ENCODE measurements around the gene MISP3. TPM values are rescaled to one million over a fixed set of nuclear protein-coding genes. Genes with fewer than 3 reads are reported as not detected.

Gene MISP3
- total and polyA plus RNA-seq, 2 of the 8 experiments (the other 6 are each of a cell fraction or from before 2014, with no cell fraction given) = 0.74 to 1.4 TPM

- FAIRE-seq = no peak
- H3K36me3 ChIP-seq (ENCODE audit: control insufficient read depth in 2 of 4, insufficient read depth in 4 of 4, low read length in 3 of 4) = peaks cover 0 to 7% (median 4%) of the 10 kb centered on the region in 4 experiments; a peak in 3 of 8 replicates
- no peak overlapping the region for H2BK20ac ChIP-seq (ENCODE audit: low read length)
- no peak overlapping the region for H2AFZ ChIP-seq (ENCODE audit: low read length)
- H4K8ac ChIP-seq (ENCODE audit: extremely low read depth, insufficient read depth, low read length) = no peak overlapping the region; the same call in 1 of the 2 replicates
- H3K4me3 ChIP-seq (ENCODE audit: extremely low read depth in 1 of 4, insufficient read depth in 2 of 4, low read depth in 3 of 4, low read length in 4 of 4) = no peak overlapping the region
- H3K9me3 ChIP-seq (ENCODE audit: insufficient read depth in 2 of 2, low read depth in 1 of 2, low read length in 1 of 2) = peaks cover 8% of the 10 kb centered on the region in 2 experiments; a peak in 3 of 4 replicates
- H2BK120ac ChIP-seq (replicated peaks; ENCODE audit: low read depth, low read length) = no peak overlapping the region
- peaks cover 3 to 5% (median 4%) of the 10 kb centered on the region in 4 experiments for H3K4me1 ChIP-seq (replicated peaks in 1 of 4; ENCODE audit: control insufficient read depth in 3 of 4, insufficient read depth in 4 of 4, low read length in 3 of 4)
- peaks cover 0 to 6% (median 2%) of the 10 kb centered on the region in 4 experiments; a peak in 4 of 7 replicates for H3K27me3 ChIP-seq (replicated peaks in 1 of 4; ENCODE audit: control insufficient read depth in 3 of 4, extremely low read depth in 1 of 4, insufficient read depth in 3 of 4, low read length in 3 of 4)
- H3K23me2 ChIP-seq (ENCODE audit: low read depth, low read length) = peaks cover 11% of the 10 kb centered on the region
- H3K4ac ChIP-seq (replicated peaks; ENCODE audit: insufficient read length, low read depth, low read length) = no peak overlapping the region
- H3K9ac ChIP-seq (replicated peaks in 1 of 4; ENCODE audit: extremely low read depth in 1 of 4, low read depth in 3 of 4, low read length in 3 of 4) = no peak overlapping the region
- H3K14ac ChIP-seq (ENCODE audit: insufficient read length) = no peak overlapping the region
- DNase-seq (ENCODE audit: low read depth in 1 of 2, low spot score in 2 of 2) = no peak
- no peak overlapping the region for H3K18ac ChIP-seq (ENCODE audit: extremely low read depth, low read length)
- no peak overlapping the region for H3K27ac ChIP-seq (ENCODE audit: low read depth, low read length)
- H4K5ac ChIP-seq (ENCODE audit: insufficient read length, low read depth, low read length) = no peak overlapping the region
- no peak overlapping the region for H4K91ac ChIP-seq (replicated peaks; ENCODE audit: insufficient read length, low read length)
- no peaks in the 10 kb centered on the region for H3K79me1 ChIP-seq (ENCODE audit: low read depth, low read length)
- H2AK5ac ChIP-seq (ENCODE audit: low read depth, low read length) = no peak overlapping the region
- peaks cover 4 to 13% of the 10 kb centered on the region in 2 experiments for H4K20me1 ChIP-seq (replicated peaks in 1 of 2; ENCODE audit: control insufficient read depth in 1 of 2, insufficient read depth in 2 of 2, low read length in 2 of 2)
- no peak overlapping the region for H2BK12ac ChIP-seq (ENCODE audit: low read depth, low read length)
- 93% methylated on average over 9 of the region's 9 CpGs; no CpG with 5 or more reads in 1 of the 2 experiments for WGBS, 2 experiments (ENCODE audit: extremely low coverage in 1 of 2, insufficient coverage in 1 of 2, insufficient read length in 1 of 2, insufficient replicate concordance in 2 of 2, low coverage in 1 of 2, low lambda C conversion rate in 2 of 2, missing lambda C conversion rate in 1 of 2)
- no peak overlapping the region for H2BK5ac ChIP-seq (ENCODE audit: low read depth, low read length)
- ChIA-PET POLR2A (ENCODE audit: partially characterized antibody) (interaction anchor here (0.7 to 1.4 kb wide), 2 partner anchors 9 to 20 kb away, joined by 3 read pairs; no protein-coding TSS in a partner anchor), CTCF (ENCODE audit: partially characterized antibody) (interaction anchor here (2.2 to 7.6 kb wide), 2 partner anchors 9 to 19 kb away, joined by 6 to 105 read pairs; partner anchors contain the start of gene PRKACA)
- no peak overlapping the region for H3K56ac ChIP-seq (replicated peaks; ENCODE audit: insufficient read length, low read depth, low read length)
- H3K79me2 ChIP-seq (ENCODE audit: control insufficient read depth in 1 of 2, insufficient read depth in 2 of 2, low read length in 2 of 2) = no peaks in the 10 kb centered on the region
- no peak overlapping the region for H3K23ac ChIP-seq (ENCODE audit: insufficient read length)
- no peak overlapping the region for H2BK15ac ChIP-seq (ENCODE audit: low read length)
- H3K4me2 ChIP-seq (ENCODE audit: insufficient read depth in 1 of 2, low read depth in 2 of 2, low read length in 2 of 2) = no peak overlapping the region
- TF ChIP-seq SP1 (IDR thresholded peaks at IDR 0.05; ENCODE audit: low read depth, low read length) = no peak
- no peak for TF ChIP-seq NANOG (IDR thresholded peaks at IDR 0.05; ENCODE audit: insufficient read depth, low read depth, low read length, poor library complexity, severe bottlenecking)
- no peak for TF ChIP-seq TAF1 (IDR thresholded peaks at IDR 0.05; ENCODE audit: low read depth, low read length)
- TF ChIP-seq BCL11A (IDR thresholded peaks at IDR 0.05; ENCODE audit: low read depth in 2 of 2, low read length in 2 of 2) = no peak
- TF ChIP-seq CHD2 (IDR thresholded peaks at IDR 0.05; ENCODE audit: low read length) = no peak
- no peak for TF ChIP-seq CBX5 (IDR thresholded peaks at IDR 0.05; ENCODE audit: low read depth, low read length)
- no peak for TF ChIP-seq POU5F1 (IDR thresholded peaks at IDR 0.05; ENCODE audit: low read depth, low read length)
- TF ChIP-seq MAX (IDR thresholded peaks at IDR 0.05) = no peak
- TF ChIP-seq TEAD4 (IDR thresholded peaks at IDR 0.05; ENCODE audit: low read depth, low read length) = no peak
- TF ChIP-seq SIX5 (IDR thresholded peaks at IDR 0.05; ENCODE audit: low read depth, low read length) = no peak
- no peak for TF ChIP-seq YY1 (IDR thresholded peaks at IDR 0.05; ENCODE audit: low read depth, low read length)
- no peak for TF ChIP-seq BRCA1 (IDR thresholded peaks at IDR 0.05; ENCODE audit: low read depth, low read length)
- no peak for TF ChIP-seq CTBP2 (IDR thresholded peaks at IDR 0.05; ENCODE audit: borderline replicate concordance, insufficient read depth, insufficient read length, low read length)
Observed at GRCh38 chr19:14093117-14093823, 20.7 kb downstream of the MISP3 start.
